ENCODE measurements around the gene ARID1B. TPM values are rescaled to one million over a fixed set of nuclear protein-coding genes. Genes with fewer than 3 reads are reported as not detected.

Gene ARID1B
- total and polyA plus RNA-seq, 10 of the 15 experiments (the other 5 are each of a cell fraction or from before 2014, with no cell fraction given), result 24.7 to 133 (median 54.6) TPM

- no peak for TF ChIP-seq ZNF24 (IDR thresholded peaks at IDR 0.05)
- TF ChIP-seq EED (IDR thresholded peaks at IDR 0.05; ENCODE audit: low read depth), result no peak
- no peak for TF ChIP-seq FOS (IDR thresholded peaks at IDR 0.05; ENCODE audit: borderline replicate concordance, extremely low read depth, insufficient read length)
- no peak for TF ChIP-seq E4F1 (IDR thresholded peaks at IDR 0.05; ENCODE audit: borderline replicate concordance, partially characterized antibody)
- no peak for TF ChIP-seq ZBTB40 (IDR thresholded peaks at IDR 0.05; ENCODE audit: borderline replicate concordance)
- TF ChIP-seq MXI1 (IDR thresholded peaks at IDR 0.05; ENCODE audit: low read depth, low read length), result no peak
- peak; percentile 15; the same call in 1 of the 2 replicates for TF ChIP-seq SMC3 (IDR thresholded peaks at IDR 0.05; ENCODE audit: borderline replicate concordance, low read length)
- TF ChIP-seq RFX5 (IDR thresholded peaks at IDR 0.05; ENCODE audit: low read depth, low read length), result no peak
- no peak for TF ChIP-seq TCF12 (IDR thresholded peaks at IDR 0.05; ENCODE audit: low read depth, low read length)
- no peak for TF ChIP-seq LARP7 (IDR thresholded peaks at IDR 0.05)
- TF ChIP-seq ZNF384 (IDR thresholded peaks at IDR 0.05; ENCODE audit: borderline replicate concordance, low read depth, low read length), result 0 out of 2 replicates have a peak, but pooled peaks have one; percentile 26
Observed at GRCh38 chr6:156933201-156934068, 156.3 kb downstream of the ARID1B start (continued).

Measured in GM12878 (cell line).